GM10266 (cell line): Measurements from ENCODE around the gene EIF2D.
A peak's percentile ranks its signal among the peaks of the same experiment; 100 is the strongest.

Experiments used
- DNase-seq: peaks from one replicate; pipeline ENCODE4 v3.0.0; 2012; ENCODE audit errors: extremely low spot score
- CTCF ChIP-seq: IDR thresholded peaks from 2 replicates; pipeline ENCODE4 v1.5.1; 2012; ENCODE audit warnings: mild to moderate bottlenecking, low read depth; ENCODE audit not compliant: control insufficient read depth, insufficient read depth; ENCODE audit errors: missing control alignments

The EIF2D gene

DNA sequence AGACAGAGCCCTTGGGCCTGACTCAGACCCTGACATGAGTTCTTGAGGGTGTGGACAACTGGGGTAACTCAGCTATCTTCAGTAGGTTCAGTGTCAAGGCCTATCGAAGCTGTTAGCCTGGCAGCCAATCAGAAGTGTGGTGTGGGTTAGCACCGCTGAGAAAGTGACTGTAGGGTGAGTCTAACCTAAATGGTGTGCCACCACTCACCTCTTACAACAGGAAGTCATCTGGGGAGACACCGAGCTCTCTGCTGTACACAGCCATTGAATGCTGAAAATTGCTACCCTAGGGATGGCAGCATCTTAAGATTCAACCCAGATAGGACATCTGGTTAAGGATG lies 60.3 kb downstream of the EIF2D start:
- no peak for TF ChIP-seq CTCF
- DNase-seq: no peak

- no peak for DNase-seq
- TF ChIP-seq CTCF: no peak
Measured at GRCh38 chr1:206551296-206551985, 60.8 kb downstream of the EIF2D start.

GRCh38 chr1:206550446-206550845 lies 61.8 kb downstream of the EIF2D start:
- TF ChIP-seq CTCF: no peak
- no peak for DNase-seq

GRCh38 chr1:206547104-206547503 lies 65.2 kb downstream of the EIF2D start:
- no peak for TF ChIP-seq CTCF
- DNase-seq: no peak

GRCh38 chr1:206545351-206545750 lies 66.9 kb downstream of the EIF2D start:
- no peak for TF ChIP-seq CTCF
- DNase-seq: no peak

DNA sequence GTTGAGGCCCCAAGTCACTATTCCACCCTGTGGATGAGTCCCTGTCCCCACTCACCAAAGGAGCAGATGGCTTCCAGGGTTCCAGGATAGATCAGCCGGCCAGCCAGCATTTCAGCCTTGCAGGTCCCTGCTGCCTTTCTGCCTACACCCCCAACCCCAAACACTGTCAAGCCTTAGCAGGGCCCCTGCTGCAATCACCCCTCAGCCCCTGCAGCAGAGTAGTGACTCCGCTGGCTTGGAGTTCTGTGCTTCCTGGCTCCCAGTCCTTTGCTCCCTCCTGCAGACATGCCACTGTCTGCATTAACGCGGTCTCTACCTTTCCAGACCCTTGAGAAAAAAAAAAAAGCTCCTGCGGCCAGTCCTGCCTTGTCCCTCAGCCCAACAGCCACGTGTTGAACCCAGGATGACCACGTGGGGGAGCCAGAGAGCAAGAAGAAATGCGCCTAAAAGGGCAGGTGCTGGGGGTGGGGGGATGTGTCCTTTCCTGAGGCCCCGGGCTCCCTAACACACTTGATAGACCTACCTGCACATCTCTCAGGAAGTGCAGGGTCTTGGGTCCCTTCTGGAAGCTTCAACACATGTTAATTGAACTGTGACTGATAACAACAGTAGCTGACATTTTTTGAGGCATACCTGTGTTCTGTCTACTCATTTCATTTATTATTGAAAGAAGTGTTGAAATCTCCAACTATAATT lies 67.6 kb downstream of the EIF2D start:
- DNase-seq: peak; percentile 81
- peak; percentile 94 for TF ChIP-seq CTCF
